Activated CD4-positive, alpha-beta T cell treated with anti-CD3 and anti-CD28 coated beads, Interleukin-10, Interleukin-2, amounts not matched to agents 100 ng/mL and 50 ng/mL, durations not matched to agents 16 hours and 8 hours (primary cell): ENCODE measurements around the gene RCAN2.
"Not testable (repeated sequence)": the region's sequence is repeated elsewhere in the genome, so short reads cannot be mapped to it uniquely, and the experiment has no call there.

Experiments used
- DNase-seq: peaks from one replicate; pipeline ENCODE4 v3.0.0-alpha.2; 2020

The RCAN2 gene

GRCh38 chr6:46438245-46438644, 53.0 kb downstream of the RCAN2 start:
- DNase-seq: no peak

GRCh38 chr6:46437671-46438221, 53.5 kb downstream of the RCAN2 start:
- no peak for DNase-seq

GRCh38 chr6:46422619-46423018, 68.6 kb downstream of the RCAN2 start:
- DNase-seq: no peak

GRCh38 chr6:46421939-46422338, 69.3 kb downstream of the RCAN2 start:
- no peak for DNase-seq

- DNase-seq: no peak
These were observed 70.2 kb downstream of the RCAN2 start for GRCh38 chr6:46420921-46421638.

GRCh38 chr6:46419576-46420002, 71.7 kb downstream of the RCAN2 start:
- peak; percentile 41 for DNase-seq

- no peak for DNase-seq
These were observed 76.9 kb downstream of the RCAN2 start for GRCh38 chr6:46414398-46414797.

GRCh38 chr6:46412662-46413061, 78.6 kb downstream of the RCAN2 start:
- DNase-seq: no peak

- no peak for DNase-seq
These were observed 79.6 kb downstream of the RCAN2 start for GRCh38 chr6:46411456-46412197.

- peak; percentile 19 for DNase-seq
These were observed 80.8 kb downstream of the RCAN2 start for GRCh38 chr6:46410334-46410953.

- no peak for DNase-seq
These were observed 83.3 kb downstream of the RCAN2 start for GRCh38 chr6:46407776-46408530.

GRCh38 chr6:46407246-46407645, 84.0 kb downstream of the RCAN2 start:
- DNase-seq: no peak

GRCh38 chr6:46405620-46406180, 85.5 kb downstream of the RCAN2 start:
- DNase-seq: not testable (repeated sequence)

- DNase-seq: no peak
These were observed 90.4 kb downstream of the RCAN2 start for GRCh38 chr6:46400898-46401297.

GRCh38 chr6:46395530-46395929, 95.7 kb downstream of the RCAN2 start:
- no peak for DNase-seq

GRCh38 chr6:46393940-46394337, 97.3 kb downstream of the RCAN2 start:
- no peak for DNase-seq

- DNase-seq: no peak
These were observed 97.9 kb downstream of the RCAN2 start for GRCh38 chr6:46393161-46393939.

- DNase-seq: no peak
These were observed 99.0 kb downstream of the RCAN2 start for GRCh38 chr6:46392294-46392693.

- DNase-seq: no peak
These were observed 100.9 kb downstream of the RCAN2 start for GRCh38 chr6:46390153-46390876.

- not testable (repeated sequence) for DNase-seq
These were observed 103.5 kb downstream of the RCAN2 start for GRCh38 chr6:46387728-46388127.

- no peak for DNase-seq
These were observed 109.7 kb downstream of the RCAN2 start for GRCh38 chr6:46381579-46381978.
